Activated effector memory CD4-positive, alpha-beta T cell treated with anti-CD3 and anti-CD28 coated beads, Interleukin-2, amount 50 U/mL, for 16 hours (primary cell): ENCODE measurements around the gene MIAT.
A peak's percentile ranks its signal among the peaks of the same experiment; 100 is the strongest.

Experiments used
- DNase-seq: peaks from one replicate; pipeline ENCODE4 v3.0.0-alpha.2; 2020

The MIAT gene

DNA sequence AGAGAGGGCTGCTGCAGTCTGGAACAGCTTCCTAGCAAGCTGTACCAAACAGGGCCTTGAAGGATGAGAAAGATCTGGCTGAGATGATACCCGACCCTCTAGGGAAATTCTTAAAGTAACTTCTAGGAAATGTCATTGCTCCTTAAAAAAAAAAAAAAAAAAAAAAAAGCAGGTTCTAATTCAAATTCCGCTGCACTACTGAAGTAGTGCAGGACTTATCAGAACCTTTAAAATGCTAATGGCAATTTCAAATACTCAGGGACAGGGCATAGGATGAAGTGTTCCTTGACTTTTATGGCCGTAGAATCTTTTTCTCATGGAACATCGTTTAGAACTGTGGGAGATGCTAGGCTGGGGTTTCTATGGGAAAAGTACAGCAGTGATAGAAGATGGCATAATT, 13.1 kb downstream of the MIAT start:
- no peak for DNase-seq

DNA sequence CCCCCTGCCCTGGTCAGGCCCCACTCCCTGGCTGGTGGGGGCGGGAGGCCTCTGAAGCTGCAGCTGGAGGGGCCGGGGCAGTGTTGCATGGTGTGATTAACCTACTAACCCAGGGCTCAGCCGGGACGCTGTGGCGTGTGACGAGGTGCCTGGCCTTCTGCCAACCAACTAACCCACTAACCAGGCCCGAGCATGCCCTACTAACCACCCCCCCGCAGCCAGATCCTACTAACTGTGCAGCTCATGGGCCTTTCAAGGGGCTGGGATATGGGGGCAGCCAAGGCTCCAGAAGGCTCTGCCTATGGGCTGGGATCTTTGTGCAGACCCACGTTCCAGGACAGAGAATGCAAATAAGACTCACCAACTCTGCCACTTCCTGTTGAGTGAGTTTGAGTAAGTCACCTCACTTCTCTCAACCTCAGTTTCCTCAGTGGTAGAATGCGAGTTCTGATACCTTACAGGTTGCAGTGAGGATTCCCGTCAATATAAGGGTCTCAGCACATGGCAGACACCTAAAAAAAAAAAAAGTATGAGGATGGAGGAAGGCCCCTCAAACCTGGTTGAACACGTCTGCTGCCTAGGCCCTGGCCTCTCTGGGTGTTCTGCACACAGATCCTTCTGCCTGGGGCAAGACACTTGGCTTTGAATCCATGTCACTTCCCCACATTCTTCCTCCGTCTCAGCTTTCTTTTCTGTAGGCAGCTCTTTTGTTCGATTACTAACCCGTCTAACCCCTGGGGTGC, 14.1 kb downstream of the MIAT start:
- DNase-seq, result peak; percentile 89

DNA sequence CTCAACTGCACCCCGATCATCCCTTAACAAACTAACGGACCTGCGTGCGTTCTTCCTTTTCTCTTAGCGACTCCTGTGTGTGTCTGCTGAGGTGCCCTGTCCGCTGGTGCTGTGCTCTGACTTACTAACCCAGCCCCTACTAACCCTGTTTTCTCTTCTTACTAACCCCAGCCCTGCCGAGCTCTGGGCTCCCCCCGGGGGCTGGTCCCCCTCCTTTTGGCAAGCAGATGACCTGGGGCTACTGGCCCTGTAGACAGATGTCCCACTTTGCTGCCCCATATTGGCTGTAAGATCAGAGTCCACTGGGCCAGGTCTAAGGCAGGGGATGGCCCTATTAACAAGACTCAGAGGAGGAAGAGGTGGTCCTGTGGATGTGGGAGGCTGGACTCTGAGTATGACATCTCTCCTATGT, 14.7 kb downstream of the MIAT start:
- peak; percentile 75 for DNase-seq

DNA sequence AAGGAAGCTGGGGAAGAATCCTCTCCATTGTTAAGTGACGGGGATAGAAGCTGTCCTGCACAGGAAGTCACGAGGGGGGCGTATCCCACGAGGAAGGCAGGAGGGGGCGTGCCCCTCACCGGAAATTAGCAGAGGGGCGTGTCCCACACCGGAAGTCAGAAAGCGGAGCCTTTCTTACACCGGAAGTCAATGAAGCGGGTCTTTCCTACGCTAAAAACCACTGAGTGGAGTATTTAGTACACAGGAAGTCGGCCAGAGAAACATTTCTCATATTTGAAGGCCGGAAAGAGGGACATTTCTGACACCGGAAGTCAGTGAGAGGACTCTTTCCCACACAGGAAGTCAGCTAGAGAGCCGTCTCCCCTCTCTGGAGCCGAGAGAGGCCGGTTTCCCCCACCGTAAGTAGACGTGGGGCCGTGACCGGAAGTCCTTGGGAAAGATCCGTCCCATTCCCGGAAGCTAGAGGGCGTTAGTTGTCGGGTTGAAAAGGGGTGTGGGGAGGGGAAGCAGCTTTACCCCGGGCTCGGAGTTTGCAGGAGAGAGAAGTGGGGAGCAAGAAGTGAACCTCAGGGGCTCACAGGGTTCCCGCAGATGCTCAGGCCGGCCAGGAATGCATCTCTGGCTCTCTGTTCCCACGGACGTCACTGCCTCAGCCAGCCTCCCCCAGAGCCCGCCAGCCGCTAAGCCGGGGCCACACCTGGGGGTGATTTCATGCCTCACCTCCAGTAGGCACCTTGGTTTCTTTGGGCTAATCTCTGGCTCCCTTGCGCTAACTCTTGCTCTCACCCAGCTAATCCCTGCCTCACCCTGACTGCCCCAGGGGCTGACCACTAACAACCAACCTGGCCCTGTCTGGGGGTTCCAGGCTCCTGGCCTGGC, 15.4 kb downstream of the MIAT start:
- peak; percentile 97 for DNase-seq

DNA sequence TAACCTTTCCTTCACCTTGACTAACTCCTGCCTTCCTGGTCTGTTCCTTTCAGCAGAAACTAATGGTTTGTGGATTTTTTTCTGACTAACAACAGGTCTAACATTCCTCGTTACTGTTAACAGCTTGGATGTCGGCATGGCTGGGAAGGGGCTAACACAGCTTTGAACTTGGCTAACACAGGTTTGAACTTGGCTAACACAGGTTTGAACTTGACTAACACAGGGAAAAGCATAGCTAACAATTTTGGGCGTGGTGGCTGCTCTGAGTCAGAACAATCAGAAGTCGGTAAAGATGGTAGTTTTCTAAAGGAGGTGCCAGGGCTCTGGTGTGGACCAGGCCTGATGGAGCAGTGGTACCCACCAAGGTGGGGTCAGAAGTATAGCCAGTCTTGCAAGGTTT, 16.1 kb downstream of the MIAT start:
- peak; percentile 76 for DNase-seq

DNA sequence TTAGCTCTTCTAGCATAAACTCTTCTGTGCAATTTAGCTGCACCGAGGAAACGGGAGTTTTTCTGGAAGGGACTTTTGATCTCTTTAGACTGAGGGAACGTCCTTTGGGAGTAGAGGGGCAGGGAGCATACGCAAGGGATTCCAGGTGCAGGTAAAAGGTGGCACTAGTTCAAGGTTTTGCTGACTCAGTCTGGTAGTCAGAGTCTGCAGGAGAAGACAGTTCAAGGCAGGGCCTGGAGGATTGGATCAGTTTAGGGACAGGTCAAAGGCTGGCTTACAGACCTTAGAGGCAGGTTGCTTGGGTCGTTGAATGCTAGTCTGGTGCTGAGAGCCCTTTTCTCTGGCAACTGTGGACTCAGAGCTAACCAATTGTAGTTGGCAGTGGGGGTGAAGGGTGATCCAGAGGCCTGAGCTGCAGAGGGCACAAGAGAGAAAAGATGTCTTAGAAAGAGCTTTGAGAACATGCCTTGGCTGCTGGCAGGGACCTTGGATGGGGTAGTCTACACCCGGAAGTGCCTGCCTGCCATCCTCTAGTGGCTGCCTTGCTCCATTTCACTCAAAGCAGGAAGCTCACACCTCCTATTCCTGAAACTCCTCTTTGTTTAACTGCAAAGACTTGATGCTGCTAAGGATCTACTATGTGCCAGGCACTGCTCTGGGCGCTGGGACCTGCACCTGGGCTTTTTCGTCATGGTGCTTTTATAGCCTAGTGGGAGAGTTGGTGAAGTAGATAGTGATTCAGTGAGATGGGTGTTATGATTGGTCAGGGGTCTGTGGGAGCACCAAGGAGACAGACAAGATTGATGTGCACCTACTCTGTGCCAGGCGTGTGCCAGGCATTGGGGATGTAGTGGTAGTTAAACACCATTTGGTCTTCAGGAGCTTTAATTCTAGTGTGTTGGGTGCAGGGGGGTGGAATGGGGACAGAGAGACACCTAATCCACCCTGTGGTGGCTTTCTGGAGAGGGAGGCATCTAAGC, 17.1 kb downstream of the MIAT start:
- peak; percentile 76 for DNase-seq

DNA sequence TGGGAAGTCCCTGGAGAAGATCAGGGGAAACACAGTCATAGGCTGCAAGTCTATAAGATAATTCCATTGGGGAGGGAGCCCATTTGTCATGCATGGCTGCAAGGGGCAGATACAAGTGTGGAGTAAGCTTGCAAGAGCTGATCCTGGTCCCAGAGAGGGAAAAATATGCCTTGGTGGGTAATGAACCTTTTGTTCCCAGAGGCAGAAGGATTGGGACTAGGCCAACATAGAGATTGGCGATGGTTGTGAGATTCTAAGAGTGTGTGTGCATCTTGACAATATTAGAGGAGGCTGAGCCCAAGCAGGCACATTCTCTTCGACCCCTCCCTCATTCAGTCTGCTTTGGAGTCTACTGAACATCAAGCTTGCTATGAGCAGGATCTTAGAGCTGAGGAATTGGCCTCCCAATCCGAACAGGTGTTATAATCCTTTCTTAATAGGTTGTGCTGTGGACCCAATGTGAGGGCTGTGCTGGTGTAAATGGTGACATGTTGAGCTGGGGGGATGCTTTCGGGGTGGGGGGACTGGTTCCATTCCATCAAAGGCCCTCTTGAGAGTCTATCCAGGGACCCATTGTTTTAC, 18.4 kb downstream of the MIAT start:
- DNase-seq, result no peak

DNA sequence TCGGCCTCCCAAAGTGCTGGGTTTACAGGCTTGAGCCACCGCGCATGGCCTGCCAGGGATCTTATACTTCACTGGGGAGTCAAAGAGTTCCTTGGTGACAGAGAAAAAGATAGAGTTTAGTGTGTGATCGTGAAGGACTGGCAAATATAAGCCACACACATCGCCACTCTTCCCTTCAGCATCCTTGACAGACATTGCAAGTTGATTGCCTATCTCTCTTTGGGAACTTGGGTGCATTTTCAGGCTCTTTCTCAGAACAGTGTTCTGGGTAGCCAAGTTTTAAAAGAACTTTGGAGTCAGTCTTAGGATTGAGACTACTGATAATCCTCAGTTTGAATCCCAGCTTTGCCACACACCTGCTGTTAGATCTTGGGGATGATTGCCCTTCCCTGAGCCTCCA, 19.8 kb downstream of the MIAT start:
- DNase-seq, result no peak

DNA sequence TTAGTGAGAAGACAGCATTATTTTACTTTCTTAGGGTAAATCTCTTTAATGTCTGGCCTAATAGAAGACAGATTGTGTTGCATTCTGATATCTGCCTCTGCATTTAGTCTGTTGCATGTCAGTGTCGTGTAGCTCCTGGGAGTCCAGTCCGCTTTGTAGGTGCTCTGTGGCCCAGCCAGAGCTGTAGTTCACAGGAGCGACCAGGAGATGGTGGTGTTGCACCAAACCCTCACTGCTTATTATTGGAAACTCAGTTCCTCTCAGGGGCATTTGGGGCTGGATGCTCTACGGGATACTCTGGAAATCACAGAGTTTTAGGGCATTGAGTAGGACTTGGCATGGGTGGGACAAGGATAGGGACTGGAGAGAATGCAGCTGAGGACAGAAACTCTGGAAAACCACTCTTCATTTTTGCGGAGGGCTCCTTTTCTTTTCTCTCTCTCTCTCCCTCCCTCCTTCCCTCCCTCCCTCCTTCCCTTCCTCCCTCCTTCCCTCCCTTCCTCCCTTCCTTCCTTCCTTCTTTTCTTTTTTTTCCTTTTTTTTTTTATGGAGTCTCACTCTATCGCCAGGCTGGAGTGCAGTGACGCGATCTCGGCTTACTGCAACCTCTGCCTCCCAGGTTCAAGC, 21.7 kb downstream of the MIAT start:
- peak; percentile 89 for DNase-seq

DNA sequence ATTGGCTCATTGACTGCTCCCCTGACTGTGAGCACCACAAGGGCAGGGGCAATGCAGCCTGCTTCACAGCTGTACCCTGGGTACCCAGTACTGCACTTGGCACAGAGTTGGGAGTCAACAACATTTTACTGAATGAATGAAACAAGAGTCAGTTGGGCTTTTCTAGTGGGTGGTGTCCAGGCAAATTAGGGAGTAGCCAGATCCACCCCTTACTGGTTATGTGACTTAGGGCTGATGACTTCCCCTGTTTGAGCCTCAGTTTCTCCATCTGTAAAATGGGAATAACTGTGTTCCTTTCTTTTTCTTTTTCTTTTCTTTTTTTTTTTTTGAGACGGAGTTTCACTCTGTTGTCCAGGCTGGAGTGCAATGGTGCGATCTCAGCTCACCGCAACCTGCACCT, 23.1 kb downstream of the MIAT start:
- no peak for DNase-seq

DNA sequence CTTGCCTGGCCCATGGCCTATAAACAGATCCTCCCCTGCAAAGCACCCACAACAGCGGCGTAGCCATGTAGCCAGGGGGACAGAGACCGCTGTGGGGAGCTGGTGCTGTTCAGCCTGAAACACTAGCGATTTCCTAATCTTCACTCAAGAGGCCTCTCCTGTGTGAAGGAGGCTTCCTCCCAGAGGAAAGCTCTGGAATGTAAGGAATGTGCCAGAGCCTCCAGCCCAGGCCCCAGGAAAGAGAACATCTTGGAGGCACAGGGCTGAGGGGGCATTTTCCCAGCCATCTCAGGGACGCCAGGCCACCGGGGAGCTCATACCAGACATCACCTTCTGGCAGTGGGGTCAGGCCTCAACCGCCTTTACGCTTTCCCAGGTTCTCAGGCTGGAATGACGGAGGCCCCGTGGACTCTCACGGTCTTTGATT, 24.0 kb downstream of the MIAT start:
- no peak for DNase-seq

DNA sequence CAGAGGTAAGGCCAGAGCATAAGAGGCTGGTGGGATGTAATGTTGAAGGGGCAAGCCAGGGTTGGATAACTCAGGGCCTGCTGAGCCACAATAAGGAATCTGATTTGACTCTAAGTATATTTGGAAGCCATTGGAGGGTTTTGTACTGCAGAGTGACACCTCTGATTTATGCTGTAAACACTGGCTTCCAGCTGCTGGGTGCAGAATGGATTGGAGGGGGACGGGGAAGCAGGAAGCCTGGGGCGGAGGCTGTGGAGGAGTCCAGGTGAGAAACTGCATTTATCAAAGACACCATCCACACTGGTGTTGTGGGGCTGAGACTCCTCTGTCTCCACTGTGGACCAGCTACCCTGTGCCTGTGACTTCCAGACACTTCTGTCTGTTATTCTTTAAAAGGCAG, 26.8 kb downstream of the MIAT start:
- DNase-seq, result no peak

DNA sequence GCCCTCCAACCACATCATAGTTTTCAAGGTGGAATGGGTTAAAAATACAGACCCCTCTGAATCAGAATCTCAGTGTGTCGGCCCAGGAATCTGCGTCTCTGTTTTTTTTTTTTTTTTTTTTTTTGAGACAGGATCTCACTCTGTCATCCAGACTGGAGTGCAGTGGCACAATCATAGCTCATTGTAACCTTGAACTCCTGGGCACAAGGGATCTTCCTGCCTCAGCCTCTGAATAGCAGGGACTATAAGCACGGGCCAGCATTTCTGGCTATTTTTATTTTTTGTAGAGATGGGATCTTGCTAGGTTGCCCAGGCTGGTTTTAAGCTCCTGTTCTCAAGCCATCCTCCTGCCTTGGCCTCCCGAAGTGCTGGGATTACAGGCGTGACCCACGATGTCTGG, 28.2 kb downstream of the MIAT start:
- no peak for DNase-seq

DNA sequence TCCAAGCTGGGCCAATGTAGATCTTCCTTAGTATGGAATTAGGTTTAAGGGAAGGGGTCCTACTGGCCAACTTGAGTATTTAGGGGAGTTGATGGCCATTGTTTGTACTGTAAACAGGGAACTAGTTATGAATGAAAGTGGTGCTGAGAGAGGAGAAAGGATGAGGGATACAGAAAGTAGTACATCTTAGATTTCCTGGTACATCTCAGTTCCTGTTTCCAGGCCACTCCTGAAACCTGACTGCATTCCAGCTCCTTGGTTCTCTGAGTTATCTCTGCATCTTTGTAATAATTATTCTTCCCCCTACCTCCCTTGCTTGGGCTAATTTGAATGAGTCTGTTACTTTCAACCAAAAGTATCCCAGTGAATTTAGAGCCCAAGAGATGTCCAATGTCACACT, 30.1 kb downstream of the MIAT start:
- DNase-seq, result no peak

DNA sequence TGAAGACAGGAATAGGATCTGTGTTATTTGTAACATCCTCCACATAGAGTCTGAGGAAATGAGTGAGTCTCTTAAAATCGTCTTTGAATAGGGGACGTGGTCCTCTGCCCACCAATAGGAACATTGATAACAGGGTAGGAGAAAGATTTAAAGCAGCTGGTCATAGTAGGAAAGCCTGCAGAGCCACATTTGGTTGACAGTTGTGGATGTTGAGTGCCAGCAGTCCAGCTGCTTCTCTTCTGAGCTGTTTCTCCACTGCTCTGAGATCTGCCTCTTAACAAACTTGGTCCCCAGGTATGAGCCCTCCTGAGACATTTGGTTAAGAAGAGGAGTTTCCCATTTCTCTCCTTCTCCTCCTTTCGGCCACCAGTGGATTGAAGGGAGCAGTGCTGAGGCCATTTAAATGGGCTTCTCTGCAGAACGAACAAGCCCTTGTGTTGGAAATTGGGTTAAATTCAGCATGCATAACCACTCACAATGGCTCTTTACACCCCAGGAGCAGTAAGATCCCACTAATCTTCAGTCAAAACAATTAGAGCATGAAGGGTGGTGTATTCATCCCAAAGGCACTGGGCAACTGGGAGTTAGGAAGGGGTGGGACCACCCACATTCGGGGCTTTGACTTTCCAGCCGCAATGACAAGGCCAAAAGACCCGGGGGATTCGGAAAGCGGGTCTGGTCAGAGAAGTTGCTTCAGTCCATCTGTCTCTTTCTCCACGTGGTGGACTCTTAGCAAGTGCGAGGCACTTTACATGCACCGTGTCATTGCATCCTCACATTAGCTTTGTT, 32.3 kb downstream of the MIAT start:
- DNase-seq, result no peak

DNA sequence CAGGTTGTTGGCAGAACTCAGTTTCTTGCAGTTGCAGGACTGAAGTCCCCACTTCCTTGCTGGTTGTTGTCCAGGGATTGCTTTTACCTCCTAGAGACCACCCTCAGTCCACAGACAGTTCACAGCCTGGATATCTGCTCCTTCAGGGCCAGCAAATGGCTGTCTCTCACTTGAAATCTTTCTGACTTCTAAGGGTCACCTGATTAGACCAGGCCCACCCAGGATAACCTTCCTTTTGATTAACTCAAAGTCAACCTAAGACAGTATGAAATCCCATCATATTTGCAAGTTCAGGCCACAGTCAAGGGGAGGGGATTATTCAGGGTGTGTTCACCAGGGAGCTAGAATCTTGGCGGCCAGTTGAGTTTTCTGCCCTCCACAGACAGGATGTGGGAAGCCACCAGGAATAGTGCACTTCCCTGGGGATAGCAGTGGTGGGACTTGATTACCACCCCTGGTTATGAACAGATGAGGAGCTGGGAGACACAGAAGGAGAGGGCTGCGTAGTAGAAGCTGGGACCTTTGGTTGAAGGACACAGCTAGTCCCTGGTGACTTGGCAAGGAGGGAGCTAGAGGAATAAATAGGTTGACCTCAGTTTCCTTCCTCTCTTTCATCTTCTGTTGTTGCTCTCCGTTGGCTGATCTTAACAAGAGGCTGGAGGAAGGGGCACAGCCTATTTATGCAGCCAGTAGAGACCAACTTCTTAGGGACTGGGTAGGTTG, 33.4 kb downstream of the MIAT start:
- DNase-seq, result no peak

DNA sequence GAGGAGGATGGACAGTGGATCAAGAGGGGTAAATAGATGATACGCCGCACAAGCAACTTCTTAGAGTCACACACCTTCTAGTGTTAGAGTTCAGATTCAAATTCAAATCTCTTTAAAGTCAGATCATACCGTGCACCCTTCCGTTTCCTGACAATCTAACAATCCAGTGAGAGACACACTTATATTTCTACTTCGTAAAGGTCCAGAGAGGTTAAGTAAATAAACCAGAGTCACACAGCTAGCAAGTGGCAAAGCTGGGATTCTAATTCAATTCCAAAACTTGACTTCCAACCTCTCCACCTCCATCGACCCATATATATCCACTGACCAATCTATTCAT, 34.0 kb downstream of the MIAT start:
- DNase-seq, result no peak

DNA sequence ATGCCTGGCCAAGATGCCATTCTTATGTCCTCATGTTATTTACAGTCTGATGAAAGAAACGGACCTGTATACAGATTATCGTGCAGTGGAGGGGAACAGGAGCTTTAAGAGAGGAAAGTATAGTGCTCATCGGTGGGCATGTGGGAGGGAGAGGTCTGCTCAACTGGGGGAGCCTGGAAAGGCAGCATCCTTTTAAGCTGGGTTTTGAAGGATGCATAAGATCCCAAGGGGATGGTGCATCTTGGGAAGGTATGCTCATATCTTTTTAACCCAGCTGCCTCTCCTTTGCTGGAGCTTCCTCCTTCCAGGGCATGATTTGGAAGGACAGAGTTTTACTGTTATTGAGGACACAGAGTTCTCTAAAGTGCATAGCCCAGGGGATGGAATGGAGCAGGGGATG, 34.8 kb downstream of the MIAT start:
- DNase-seq, result no peak

DNA sequence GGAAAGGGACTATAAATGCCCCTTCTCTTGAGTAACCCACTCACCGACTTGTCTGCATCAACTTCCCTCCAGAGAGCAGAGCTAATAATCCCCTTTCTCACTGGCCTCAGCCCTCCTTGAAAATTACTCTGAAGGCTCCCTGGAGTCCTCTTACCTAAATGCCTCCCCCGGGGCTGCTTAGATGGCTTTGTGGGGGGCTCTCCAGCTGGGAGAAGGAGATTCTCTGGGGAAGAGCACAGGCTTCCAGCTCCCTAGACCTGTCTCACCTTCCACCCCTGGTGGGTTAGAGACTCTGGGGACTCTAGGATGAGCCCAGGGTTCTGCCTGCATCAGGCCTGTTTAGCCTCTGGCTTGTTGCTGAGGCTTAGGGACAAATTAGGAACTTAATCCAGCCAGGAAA, 39.8 kb downstream of the MIAT start:
- no peak for DNase-seq

DNA sequence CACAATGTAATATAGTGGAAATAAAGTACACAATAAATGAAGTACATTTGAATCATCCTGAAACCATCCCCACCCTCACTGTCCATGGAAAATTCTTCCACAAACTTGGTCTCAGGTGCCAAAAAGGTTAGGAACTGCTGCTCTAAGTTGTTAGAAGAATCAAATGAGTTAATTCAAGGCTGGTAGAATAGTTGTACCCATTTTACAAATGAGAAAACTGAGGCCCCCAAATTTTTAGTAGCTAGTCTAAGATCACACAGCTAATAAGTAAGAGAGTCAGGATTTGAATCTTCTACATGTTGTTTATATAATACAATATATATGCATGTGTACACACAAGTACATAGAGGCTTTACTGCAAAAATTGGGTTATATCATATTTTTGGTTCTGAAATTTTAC, 43.1 kb downstream of the MIAT start:
- no peak for DNase-seq

DNA sequence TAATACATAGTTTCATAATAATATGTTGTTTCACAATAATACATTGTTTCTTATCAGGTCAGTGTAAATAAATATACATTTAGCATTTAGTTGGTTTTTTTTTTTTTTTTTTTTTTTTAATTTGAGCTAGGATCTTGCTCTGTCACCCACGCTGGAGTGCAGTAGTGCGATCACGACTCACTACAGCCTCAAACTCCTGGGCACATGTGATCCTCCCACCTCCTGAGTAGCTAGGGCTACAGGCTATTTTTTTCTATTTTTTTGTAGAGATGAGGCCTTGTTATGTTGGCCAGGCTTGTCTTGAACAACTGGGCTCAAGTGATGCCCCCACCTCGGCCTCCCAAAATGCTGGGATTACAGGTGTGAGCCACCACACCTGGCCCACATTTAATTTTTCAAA, 43.5 kb downstream of the MIAT start:
- no peak for DNase-seq
